NCI-H2227 (cell line): ENCODE results near the gene CYB561.

Experiments used
- DNase-seq: peaks from one replicate; lab custom pipeline; 2025; ENCODE audit not compliant: unreplicated experiment; lab: John Stamatoyannopoulos, UW

The CYB561 gene

DNA sequence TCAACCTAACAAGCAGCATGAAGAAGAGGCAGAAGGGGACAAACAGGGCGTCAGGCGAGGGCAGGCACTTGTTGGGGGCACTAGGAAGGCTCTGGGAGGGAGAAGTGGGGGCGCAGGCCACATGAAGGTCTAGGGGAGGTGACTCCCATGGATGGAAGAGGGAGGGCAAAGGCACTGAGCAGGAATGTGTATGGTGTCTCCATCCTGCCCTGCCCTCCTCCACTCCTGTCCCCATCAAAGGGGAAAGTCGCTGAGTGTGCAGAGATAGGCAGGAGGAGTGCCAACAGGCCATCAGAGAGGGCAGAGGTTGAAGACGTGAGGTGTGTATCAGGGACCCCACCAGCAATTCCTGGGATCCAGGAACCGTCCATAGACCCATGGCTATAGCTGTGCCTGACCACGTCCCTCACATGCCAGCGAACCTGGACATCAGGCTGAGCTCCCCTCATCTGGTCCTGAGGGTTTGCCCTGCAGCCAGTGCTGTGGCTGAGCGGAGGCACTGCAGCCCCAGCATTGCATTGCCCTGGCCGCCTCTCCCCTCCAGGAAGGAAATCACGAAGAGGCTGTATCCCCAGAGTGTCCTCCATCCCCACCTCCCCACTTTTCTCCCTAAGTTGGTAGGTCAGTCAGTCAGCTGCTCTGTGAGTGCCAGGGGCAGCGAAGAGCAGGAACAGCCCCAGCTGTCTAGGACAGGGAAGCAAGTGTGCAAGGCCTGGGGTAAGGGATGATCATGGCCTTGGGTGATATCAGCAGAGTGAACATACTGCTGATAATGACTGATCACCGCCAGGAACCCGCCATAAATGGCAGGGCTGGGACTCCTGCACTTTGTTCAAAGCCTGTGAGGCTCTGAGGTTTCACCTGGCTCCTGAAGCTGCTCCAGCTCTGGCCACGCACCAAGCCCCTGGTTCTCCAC lies 6.2 kb upstream of the CYB561 start:
- no peak for DNase-seq

DNA sequence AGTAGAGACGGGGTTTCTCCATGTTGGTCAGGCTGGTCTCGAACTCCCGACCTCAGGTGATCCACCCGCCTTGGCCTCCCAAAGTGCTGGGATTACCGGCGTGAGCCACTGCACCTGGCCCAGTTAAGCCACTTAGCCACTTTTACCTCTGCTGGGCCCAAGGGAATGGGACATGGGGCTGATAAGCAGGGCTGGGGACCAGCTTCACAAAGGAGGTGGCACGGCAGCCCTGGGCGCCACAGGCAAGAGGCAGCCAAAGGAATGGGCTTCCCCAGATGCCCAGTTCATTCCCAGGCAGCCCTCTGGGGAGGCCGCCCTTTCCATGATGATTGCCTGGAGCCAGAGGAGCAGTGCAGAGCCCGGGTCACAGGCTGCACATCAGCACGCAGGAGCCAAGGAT lies 5.0 kb upstream of the CYB561 start:
- DNase-seq: no peak

DNA sequence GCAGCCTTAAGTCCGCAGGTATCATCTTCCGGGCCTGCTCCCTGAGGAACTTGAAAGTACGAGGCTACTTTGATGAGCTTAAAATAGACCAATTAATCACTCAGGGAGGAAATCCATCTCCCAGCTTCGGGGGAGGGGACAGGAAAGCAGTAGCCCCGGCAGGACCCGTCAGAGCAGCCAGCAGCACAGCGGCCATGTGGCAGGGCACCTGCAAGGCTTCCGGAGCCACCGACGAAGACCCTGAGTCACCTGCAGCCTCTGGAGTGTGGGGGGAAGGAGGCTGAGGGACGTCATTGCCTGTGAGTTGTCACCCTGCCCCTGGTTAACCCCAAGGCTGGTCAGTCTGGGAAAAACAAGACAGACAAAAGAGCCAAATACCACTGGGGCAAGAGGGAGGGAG lies 4.4 kb upstream of the CYB561 start:
- no peak for DNase-seq

DNA sequence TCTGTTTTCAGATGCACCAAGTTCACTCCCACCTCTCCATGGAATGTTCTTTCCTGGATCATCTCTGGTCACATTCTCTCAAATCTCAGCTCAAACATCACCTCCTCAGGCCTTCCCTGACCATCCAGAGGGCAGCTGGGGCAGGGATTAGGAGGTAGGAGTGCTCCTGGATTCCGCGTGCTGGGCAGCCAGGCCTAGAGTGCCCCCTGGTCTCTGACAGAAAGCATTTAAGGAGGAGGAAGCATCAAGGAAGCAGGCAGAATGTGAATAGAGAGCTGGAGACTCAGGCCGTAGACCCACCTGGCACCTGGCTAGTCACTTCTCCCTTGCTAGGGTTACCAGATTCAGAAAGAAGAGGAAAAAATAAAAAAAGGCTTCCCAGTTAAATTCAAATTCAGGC lies 2.5 kb upstream of the CYB561 start:
- DNase-seq: no peak

DNA sequence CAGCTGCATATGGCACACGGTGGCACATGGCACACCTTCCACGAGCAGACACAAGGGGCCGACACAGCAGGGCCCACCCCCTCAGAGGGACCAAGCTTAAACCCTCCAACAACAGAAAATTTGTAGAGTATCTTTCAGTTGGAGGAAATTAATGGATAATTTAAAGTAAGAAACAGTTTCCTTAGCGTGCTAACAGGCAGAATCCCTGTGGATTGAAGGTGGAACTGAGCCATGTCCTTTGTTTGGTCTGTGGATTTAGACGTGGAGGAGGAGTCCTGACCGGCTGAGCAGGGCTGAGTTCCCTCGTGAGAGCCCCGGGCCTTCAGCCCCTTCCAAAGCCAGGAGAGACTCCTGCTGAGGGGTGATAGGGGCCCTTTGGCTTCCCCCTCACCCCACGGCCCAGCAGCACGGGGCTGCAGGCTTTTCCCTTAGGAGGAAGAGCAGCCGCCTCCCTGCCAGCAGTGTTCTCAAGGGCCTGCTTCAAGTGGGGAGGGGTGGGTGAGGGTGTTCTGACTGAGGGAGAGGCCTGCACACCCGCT lies 1.4 kb upstream of the CYB561 start:
- DNase-seq: no peak

DNA sequence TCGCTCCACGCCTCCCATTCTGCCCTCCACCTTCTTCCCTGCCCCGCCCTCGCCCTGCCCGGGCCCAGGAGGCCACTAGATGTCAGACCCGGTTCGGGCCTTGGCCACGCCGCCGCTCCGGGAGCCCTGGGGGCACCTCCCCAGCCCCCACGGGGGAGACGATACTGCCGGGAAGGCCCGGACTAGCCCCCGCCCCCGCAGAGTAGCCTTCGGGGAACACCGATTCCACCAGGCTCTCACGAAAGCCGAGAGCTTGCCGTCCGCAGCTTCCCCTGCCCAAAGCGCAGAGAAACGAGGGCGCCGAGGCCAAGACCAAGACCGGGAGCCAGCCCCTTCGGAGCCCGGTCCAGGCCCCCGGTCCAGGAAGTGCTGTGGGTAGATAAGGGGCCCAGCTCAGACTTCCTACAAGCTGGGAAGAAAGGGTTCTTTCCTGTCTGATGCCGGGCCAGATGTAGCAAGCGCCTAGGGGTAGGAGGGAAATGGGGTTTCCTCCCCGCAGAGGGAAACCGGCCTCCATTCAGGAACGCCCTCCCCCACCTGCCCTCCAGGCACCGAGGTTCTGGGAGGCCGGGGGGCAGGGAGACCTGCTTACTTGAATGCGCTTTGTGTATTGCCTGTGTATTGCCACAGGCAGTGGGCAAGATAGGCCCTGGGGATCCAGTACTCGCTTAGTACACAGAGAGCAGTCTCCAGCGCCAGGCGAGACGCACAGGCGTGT lies 806 bp upstream of the CYB561 start:
- DNase-seq: no peak

DNA sequence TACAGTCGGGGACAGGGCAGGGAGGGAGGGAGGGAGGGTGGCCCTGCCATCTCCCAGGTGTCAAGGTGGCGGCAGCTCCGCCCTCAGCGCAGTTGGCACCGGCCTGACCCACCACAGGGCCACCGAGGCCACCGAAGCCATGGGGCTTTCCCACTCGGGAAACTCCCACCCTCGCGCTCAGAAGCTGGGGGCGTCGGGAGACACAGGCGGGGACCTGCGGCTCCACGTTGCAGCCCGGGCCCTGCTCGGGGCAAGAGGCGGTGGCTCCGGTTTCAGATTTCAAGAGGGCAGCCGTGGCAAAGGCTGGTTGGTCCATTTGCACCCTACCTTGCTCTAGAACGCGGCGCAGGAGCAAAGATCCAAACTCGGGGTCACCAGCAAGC lies 544 bp downstream of the CYB561 start:
- peak; percentile 57 for DNase-seq

DNA sequence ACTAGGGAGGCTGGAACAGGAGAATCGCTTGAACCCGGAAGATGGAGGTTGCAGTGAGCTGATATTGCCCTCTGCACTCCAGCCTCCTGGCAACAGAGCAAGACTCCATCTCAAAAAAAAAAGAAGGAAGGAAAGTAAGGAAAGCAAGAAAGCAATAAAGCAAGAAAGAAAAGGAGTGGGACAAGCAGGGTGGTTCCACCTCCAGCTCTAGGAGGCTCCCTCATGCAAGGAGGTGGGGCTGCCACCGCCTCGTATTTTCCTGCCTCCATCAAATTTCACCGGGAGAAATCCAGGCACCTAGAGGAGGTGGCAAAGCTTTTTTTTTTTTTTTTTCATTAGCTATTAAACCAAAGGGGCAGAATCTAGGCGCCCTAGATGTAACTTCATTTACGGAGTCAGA lies 1.0 kb downstream of the CYB561 start:
- DNase-seq: peak; percentile 15

DNA sequence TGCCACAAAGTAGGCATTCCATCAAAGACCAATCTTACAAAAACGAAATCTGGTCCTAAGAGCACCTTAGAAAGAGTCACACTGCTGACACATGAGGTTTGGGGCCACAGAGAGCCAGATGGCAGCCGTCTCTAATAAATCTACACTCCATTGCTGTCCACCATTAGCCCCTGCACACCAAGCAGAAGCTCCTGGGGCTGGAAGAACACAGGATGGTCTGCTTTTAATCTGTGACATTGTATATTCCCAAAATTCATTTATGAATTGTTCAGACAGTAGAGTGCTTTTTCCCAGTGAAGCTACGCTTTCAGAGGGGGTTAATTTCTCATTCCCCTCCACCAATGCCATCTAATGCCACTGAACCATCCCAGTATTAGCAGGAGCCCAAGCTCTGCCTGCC lies 1.6 kb downstream of the CYB561 start:
- DNase-seq: no peak

DNA sequence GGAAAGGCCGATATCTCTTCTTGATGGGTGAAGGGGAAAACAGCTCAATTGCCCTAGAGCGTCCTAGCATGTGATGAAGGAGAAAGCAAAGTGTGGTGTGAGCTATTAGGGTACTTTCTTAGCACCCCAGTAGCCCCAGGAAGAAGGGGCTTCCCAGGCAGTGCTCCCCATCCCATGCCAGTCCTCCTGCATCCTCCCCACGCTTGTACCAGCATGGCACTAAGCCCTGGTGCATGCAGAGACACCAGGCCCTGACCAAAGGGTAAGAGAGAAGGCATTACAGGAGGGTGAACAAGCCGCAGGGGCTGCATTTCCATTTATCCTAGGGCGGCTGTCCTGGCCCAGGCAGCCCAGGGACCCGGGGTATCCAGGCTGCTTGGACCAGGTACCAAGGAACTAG lies 3.1 kb downstream of the CYB561 start:
- DNase-seq: no peak

DNA sequence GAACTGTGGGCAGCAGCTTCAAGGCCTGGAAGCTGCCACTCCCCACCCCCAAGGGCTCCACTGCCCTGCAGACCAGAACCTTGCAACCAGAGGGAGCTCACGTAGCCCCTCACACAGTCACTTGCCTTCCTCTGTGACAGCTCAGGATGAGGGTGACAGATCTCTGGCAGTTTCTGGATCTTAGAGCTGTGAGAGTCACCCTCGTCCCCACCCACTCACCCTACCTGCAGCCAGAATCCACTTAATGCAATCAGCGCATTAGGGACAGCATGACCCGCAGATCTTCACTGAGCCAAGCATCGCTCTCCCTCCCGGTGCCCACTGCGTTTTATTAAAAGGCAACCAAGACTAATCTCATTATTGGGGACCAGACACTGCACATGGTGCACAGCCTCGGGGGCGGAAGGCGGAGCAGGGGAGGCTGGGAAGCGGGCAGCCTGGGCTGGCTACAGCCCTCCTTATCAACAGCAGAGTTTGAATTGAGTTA lies 3.5 kb downstream of the CYB561 start:
- DNase-seq: peak; percentile 50

DNA sequence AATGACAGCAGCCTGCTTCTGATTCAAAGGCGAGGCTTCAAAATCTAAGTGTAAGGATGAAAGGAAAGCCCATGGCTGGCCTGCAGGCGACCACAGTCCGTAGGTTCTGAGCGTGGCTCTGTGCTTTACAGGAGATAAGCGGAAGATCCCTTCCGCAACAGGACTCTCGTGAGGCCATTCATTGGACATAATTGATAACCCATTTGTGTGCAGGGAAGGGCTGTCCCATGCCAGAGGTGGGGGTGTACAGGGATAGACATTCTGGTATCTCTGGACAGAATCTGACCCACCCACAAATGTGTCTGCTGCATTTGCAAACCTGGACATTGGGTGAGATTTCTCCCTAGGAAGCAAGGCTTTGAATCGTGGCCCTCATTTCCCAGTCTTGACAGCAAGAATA lies 4.0 kb downstream of the CYB561 start:
- DNase-seq: no peak

DNA sequence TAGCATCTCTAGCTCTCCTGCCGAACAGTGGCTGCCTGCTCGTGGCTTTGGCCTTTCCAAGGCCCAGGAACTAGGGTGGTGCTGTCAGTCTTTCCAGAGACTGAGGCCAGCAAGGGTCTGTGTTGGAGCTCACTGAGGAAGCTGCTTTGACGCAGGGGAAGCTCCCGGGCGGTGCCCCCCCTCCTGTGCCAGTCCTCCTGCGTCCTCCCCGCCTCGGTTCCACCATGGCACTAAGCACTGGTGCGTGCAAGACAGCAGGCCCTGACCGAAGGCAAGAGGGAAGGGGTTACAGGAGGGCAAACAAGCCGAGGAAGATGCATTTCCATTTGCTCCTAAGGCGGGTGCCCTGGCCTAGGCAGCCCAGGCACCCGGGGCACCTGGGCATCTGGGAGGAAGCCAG lies 4.5 kb downstream of the CYB561 start:
- DNase-seq: no peak

DNA sequence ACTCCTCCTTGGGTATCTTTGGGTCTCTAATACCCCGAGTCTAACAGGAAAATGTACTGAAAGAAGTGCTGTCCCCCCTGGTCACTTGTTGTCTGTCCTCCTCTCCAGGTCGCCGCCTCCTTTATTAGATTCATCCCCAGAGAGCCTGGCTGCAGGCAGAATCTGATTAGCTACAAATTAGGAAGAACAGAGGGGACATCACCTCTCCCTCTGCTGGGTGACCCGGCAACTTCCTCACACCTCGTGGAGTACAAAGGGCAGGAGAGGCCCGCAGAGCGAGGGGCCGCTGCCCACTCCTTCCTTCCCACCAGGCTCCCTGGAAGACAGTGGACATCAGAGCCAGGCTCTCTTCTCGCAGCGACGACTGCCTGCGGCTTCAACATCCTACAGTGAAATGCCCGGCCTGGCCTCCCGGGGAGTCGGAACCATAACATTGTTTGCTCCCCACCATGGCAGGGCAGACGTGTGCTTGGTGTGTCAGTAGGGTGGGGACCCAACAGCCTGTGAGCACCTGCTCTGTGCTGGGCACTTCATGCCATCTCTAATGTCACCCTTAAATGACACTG lies 5.3 kb downstream of the CYB561 start:
- no peak for DNase-seq

DNA sequence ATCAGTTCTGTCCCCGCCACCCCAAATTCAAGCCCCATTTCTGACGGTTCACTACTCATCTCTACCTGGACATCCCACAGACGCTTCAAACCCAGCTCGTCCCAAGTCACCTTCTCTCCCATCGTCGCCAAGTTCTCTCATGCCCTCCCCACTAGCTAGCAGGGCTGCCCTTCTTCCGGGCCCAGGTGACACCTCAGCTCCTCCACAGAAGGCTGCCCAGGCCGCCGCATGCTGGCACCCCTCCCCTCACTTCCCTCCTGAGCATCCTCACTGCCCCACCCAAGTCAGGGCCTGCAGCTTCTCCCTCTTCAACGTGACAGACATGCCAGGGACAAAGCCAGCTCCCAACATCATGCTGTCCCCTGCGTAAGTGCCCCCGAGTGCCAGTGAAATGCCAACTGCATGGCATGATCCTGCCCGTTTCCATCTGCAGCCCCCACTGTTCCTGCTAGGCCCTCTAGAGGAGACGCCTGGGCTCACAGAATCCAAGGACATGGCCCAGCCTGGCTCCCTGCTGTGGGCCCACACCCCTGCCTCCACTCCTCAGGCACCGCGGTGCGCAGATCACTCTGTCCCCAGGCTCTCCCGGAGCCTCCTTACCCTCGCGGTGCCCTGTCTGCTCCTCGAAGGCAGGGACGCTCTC lies 5.9 kb downstream of the CYB561 start:
- DNase-seq: no peak

DNA sequence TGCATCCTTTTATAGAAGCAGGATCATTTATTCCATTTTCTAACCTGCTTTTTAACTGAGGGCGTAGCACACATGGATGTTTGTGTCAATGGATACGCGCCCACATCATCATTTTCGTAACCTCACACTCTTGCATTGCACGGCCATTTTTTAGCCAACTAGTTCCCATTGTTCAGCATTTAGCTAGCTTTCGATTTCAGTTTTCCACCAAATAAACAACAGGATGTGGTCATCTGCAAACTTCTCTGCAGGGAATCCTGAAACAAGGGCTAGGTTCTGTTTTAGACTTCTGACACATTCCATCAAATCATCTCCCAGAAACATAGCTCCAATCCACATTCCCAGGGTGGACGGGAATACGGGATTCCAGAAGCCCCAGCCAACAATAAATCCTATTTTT lies 6.4 kb downstream of the CYB561 start:
- DNase-seq: no peak

DNA sequence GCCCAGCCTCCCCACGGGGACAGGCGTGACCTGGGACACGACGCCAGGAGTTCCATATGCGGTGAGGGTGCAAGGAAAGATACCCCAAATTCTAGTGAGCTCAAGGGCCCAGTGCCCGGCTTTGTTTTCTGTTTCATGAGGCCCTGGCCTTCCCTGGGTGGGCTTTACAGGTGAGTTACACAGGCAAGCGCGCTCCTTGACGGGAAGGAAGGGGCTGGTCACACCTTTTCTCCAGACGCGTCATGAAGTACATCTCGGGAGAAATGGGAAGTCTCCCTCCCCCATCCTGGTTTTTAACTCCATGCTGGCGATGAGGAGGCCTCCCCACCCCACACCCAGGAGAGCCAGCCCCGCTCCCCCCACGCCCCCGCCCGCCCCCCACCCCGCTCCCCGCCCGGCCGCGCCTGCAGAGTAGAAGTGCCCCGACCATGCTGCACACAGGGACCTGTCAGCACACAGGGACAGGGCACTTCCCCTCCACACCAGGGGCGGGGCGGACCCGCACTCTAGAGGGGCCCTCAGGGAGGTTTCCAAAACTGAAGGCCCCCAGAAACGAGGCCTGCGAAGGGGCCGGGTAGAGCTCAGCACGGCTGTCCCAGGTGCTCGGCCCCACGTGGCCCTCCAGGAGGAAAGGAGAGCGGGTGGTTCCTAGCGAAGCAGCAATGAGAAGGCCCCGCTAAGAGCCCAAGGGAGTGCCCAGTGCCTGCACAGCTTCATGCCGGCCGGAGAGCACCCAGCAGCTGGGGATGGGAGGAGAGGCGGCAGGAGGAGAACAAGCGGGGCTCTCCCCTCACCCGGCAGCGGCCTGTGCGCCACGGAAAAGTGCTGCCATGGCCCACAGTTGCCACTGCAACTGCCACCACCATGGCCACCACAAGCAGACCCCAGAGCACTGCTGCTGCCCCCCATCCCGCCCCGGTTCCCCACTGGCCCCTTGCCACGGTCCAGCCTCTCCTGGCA lies 7.7 kb downstream of the CYB561 start:
- DNase-seq: no peak

DNA sequence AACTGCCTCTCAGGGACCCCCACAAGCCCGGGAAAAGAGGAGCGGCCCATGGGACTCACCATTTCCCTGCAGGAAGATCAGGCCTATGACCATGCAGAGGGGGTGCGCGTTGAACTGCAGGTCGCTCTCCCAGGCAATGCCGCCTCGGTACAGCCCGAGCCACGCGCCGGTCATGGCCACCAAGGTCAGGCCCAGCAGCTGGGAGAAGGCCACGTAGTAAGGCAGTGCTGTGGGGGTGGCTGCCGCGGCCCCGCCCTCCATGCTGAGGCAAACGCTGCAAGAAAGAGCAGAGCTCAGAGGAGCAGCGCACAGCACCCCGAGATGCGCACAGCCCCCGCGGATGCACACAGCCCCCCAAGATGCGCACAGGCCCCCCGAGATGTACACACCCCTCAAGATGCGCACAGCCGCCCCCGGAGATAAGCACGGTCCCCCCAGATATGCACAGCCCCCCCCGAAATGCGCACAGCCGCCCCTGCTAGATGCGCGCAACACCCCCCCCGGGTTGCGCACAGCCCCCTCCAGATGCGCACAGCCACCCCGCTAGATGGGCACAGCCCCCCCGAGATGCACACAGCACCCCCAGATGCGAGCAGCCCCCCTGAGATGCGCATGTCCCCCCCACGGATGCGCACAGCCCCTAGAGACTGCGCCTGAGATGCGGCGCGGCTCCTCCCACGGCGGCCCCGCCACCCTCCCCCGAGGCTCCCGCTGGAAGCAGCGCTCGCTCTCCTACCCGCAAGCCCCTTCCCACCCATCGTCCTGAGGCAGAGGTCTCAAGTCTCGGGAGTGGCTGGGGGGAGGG lies 8.6 kb downstream of the CYB561 start:
- no peak for DNase-seq

DNA sequence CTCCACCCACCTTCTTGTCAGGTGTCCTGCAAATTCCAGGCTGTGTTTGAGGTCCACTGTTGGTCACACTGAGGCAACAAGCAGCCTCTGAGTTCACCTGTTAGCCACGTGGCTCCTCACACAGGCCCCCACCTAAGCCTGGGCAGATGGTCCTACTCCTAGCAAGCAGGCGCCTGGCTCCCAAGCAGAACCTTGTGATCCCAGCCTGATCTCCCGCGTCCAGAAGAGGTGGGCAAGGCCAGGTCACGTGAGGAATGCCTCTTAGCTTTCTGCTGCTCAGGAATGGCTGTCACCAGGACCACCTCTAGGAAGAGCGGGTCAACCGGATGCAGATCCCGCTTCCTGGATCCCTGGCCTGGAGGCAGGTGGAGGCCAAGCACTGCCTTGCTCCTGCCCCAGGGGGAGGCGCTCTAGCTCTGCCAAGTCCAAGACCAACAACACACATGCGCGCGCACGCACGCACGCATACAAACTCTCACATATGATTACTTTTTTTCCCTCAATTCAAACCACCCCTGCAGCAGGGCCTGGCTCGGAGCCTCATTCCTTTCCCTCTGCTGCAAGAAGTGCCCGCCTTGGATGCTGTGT lies 9.5 kb downstream of the CYB561 start:
- DNase-seq: no peak
